Upper lobe of right lung (tissue), 1 donor: ENCODE results near the gene HDAC10. TPM values are rescaled to one million over a fixed set of nuclear protein-coding genes. Genes with fewer than 3 reads are reported as not detected.
A peak's percentile ranks its signal among the peaks of the same experiment; 100 is the strongest.

Experiments used
- ATAC-seq: fragments of 200-7000 bp; cut with Tn5 transposase; one replicate; pipeline ENCODE4 v1.9.1; 2020; ENCODE audit warnings: mild to moderate bottlenecking, moderate library complexity
- DNase-seq: peaks from one replicate; pipeline ENCODE4 v3.0.0-alpha.2; 2020
- H3K27ac ChIP-seq: fragments of 200-600 bp; one replicate; pipeline ENCODE4 v1.8.0; 2022
- H3K27me3 ChIP-seq: fragments of 200-600 bp; one replicate; pipeline ENCODE4 v1.8.0; 2022; ENCODE audit warnings: mild to moderate bottlenecking
- H3K36me3 ChIP-seq: fragments of 200-600 bp; one replicate; pipeline ENCODE4 v1.8.0; 2022
- H3K4me1 ChIP-seq: fragments of 200-600 bp; one replicate; pipeline ENCODE4 v1.8.0; 2022
- H3K4me3 ChIP-seq: fragments of 200-600 bp; one replicate; pipeline ENCODE4 v1.8.0; 2022; ENCODE audit warnings: mild to moderate bottlenecking
- H3K9me3 ChIP-seq: fragments of 200-600 bp; one replicate; pipeline ENCODE4 v1.8.0; 2022
- intact Hi-C: fragments of 100-400 bp; cut with DNase I; formaldehyde crosslinking; loops from one replicate; pipeline ENCODE4 v1.11.0; 2022
- total RNA-seq: library from RNA; stranded (reverse); fragmentation: NEBNext Ultra II Directional; extraction: Animal tissue kit (Norgen Biotek cat#: 25700); gene quantifications from one replicate; pipeline ENCODE4 v1.2.1, GENCODE V29; 2021
- TF ChIP-seq, protein P1 (sequence below): fragments of 200-600 bp; IDR thresholded peaks from one replicate; pipeline ENCODE4 v1.8.0; 2022; ENCODE audit warnings: antibody characterized with exemption
- donor health status: DM: no; HTN: yes; CAD: no; lungs with severe emphysema.

Gene HDAC10
- total RNA-seq, 1 donor from 2014 or later: 48.9 TPM

- TF ChIP-seq, protein P1, sequence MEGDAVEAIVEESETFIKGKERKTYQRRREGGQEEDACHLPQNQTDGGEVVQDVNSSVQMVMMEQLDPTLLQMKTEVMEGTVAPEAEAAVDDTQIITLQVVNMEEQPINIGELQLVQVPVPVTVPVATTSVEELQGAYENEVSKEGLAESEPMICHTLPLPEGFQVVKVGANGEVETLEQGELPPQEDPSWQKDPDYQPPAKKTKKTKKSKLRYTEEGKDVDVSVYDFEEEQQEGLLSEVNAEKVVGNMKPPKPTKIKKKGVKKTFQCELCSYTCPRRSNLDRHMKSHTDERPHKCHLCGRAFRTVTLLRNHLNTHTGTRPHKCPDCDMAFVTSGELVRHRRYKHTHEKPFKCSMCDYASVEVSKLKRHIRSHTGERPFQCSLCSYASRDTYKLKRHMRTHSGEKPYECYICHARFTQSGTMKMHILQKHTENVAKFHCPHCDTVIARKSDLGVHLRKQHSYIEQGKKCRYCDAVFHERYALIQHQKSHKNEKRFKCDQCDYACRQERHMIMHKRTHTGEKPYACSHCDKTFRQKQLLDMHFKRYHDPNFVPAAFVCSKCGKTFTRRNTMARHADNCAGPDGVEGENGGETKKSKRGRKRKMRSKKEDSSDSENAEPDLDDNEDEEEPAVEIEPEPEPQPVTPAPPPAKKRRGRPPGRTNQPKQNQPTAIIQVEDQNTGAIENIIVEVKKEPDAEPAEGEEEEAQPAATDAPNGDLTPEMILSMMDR: no peak
- H3K4me1 ChIP-seq: peaks cover 43% of the 10 kb centered on the region
- peak overlapping the region; percentile 63 for H3K27ac ChIP-seq
Observed at GRCh38 chr22:50270666-50271394, 19.8 kb upstream of the HDAC10 start.

GRCh38 chr22:50269970-50270665, 19.1 kb upstream of the HDAC10 start, which contains the start of gene MAPK11:
Gene MAPK11, minus strand, starts transcription at chr22:50270380. Its CDS starts 88 bp downstream, at chr22:50270292.
- Histone ChIP-seq H3K4me3 (peak within 1 kb of the TSS; percentile 56), H3K27me3 (no peaks in the 10 kb centered on the region), H3K9me3 (no peaks in the 10 kb centered on the region), H3K27ac (peak within 1 kb of the TSS; percentile 63), H3K36me3 (peaks cover 3% of the 10 kb centered on the region), H3K4me1 (peaks cover 43% of the 10 kb centered on the region)
- DNase-seq (no peak), ATAC-seq (peak; percentile 16)
- TF ChIP-seq, protein P1: no peak
- intact Hi-C loops: loop anchor here (10.0 kb wide), 2 partner anchors 55 to 235 kb away; partner anchors contain the start of genes DENND6B, LMF2 and NCAPH2

More at GRCh38 chr22:50270666-50271394, 19.8 kb upstream of the HDAC10 start:
- H3K4me3 ChIP-seq: peak overlapping the region; percentile 56
- ATAC-seq (peak; percentile 54), DNase-seq (peak; percentile 87)
- no peaks in the 10 kb centered on the region for H3K27me3 ChIP-seq
- H3K36me3 ChIP-seq: peaks cover 11% of the 10 kb centered on the region
- no peaks in the 10 kb centered on the region for H3K9me3 ChIP-seq
- intact Hi-C loops: loop anchor here (10.0 kb wide), 1 partner anchor 54 kb away; the partner anchor contains the start of gene DENND6B

DNA sequence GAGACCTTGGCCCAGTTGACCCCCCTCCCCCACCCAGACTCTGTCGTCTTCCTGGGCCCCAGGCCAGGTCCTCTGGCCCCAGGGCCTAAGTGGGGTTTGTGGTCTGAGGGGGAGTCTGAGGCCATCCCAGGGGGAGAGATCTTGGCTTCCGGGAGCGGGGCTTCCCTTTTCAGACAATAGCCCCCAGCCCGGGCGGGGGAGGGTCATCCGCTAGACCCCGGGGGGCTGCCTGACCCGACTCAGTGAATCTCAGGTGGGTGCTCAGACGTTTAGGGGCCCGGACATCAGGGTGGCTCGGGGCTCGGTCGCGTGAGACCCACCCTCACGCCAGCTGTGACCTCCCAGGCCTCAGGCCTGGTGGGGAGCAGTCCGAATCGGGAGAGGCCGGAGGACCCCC, 18.5 kb upstream of the HDAC10 start:
- H3K9me3 ChIP-seq: no peaks in the 10 kb centered on the region
- TF ChIP-seq, protein P1: no peak
- no peaks in the 10 kb centered on the region for H3K27me3 ChIP-seq
- peak overlapping the region; percentile 56 for H3K4me3 ChIP-seq
- DNase-seq: no peak
- intact Hi-C loops: loop anchor here (10.0 kb wide), 1 partner anchor 235 kb away; the partner anchor contains the start of genes LMF2 and NCAPH2
- peaks cover 43% of the 10 kb centered on the region for H3K4me1 ChIP-seq
- peak overlapping the region; percentile 13 for H3K27ac ChIP-seq
- ATAC-seq: no peak
- no peaks in the 10 kb centered on the region for H3K36me3 ChIP-seq

GRCh38 chr22:50268655-50269113, 17.6 kb upstream of the HDAC10 start:
- Histone ChIP-seq H3K4me1 (peaks cover 43% of the 10 kb centered on the region), H3K27me3 (peaks cover under 1% of the 10 kb centered on the region), H3K9me3 (no peaks in the 10 kb centered on the region), H3K36me3 (no peaks in the 10 kb centered on the region), H3K27ac (no peak overlapping the region), H3K4me3 (peak overlapping the region; percentile 56)
- intact Hi-C loops: loop anchor here (10.0 kb wide), 1 partner anchor 236 kb away; the partner anchor contains the start of genes LMF2 and NCAPH2
- ATAC-seq: no peak
- TF ChIP-seq, protein P1: no peak
- DNase-seq: peak; percentile 80

DNA sequence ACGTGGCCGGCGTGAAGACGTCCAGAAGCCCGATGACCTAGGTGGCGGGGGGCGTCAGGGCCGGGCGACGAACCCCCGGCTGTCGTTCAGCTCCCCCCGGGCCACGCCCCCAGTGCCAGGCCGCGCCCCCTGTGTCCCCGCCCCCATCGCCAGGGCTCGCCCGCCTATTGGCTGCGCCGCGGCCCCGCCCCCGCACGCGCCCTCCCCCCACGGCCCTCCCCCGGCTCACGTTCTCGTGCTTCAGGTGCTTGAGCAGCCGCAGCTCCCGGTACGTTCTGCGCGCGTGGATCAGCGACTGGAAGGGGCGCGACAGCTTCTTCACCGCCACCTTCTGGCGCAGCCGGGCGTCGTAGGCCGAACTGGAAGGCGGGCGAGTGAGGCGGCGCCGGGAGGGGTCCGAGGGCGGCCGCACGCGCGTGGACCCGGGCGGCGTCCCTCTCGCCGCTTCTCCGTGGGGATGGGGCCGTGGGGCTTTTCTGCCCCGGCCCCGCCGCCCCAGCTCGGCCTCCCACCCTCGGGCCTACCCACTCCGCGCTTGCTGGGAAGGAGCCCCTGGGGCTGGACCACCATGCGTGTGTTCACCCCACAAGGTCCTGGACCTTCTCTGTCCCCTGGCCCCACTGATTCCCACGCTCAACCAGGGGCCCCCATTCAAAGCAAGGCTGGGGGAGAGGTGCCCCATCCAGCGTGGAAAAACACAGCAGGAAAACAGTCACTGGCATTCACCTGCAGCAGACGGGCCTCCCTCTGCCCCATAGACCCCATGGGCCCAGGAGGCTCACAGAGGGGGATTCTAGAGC, 16.7 kb upstream of the HDAC10 start:
- H3K4me1 ChIP-seq: peaks cover 43% of the 10 kb centered on the region
- peak; percentile 86 for DNase-seq
- H3K4me3 ChIP-seq: peak overlapping the region; percentile 33
- no peak overlapping the region for H3K27ac ChIP-seq
- TF ChIP-seq, protein P1: no peak
- peak; percentile 71 for ATAC-seq
- intact Hi-C loops: loop anchor here (10.0 kb wide), 1 partner anchor 237 kb away; the partner anchor contains the start of genes LMF2 and NCAPH2
- H3K27me3 ChIP-seq: peaks cover 5% of the 10 kb centered on the region
- no peaks in the 10 kb centered on the region for H3K36me3 ChIP-seq
- no peaks in the 10 kb centered on the region for H3K9me3 ChIP-seq
